Pulmonary artery endothelial cell (primary cell): ENCODE measurements around the gene TRIM21. TPM values are rescaled to one million over a fixed set of nuclear protein-coding genes. Genes with fewer than 3 reads are reported as not detected.

Experiments used
- total RNA-seq: library from RNA; depleted of rRNA; stranded (reverse); fragments of >200 nt; gene quantifications from 2 replicates; pipeline ENCODE4 v1.2.3, GENCODE V29; 2014

The TRIM21 gene
- total RNA-seq, 1 donor from 2014 or later = 31.5 TPM

Other genes starting within 250 kb of the TRIM21 start
- not detected in 2 replicates for gene OR52B4, start 25.3 kb downstream of the TRIM21 start, total RNA-seq
- gene OR52K2, start 55.6 kb upstream of the TRIM21 start, total RNA-seq = not detected in 2 replicates
- gene OR52K1, start 88.9 kb upstream of the TRIM21 start, total RNA-seq = not detected in 2 replicates
- not detected in 2 replicates for gene OR52M1, start 151.5 kb upstream of the TRIM21 start, total RNA-seq
- gene OR52I2, start 188.0 kb upstream of the TRIM21 start, total RNA-seq = not detected in 2 replicates
- not detected in 2 replicates for gene OR52I1, start 200.3 kb upstream of the TRIM21 start, total RNA-seq
- gene TRIM68, start 214.5 kb upstream of the TRIM21 start, total RNA-seq = 10.4 and 13.5 TPM in 2 replicates
- not detected in 2 replicates for gene OR51D1, start 243.8 kb upstream of the TRIM21 start, total RNA-seq